AG09309 (cell line): ENCODE data around the gene GNAT1.
A peak's percentile ranks its signal among the peaks of the same experiment; 100 is the strongest.
"Not testable (repeated sequence)": the region's sequence is repeated elsewhere in the genome, so short reads cannot be mapped to it uniquely, and the experiment has no call there.

Source experiments
- DNase-seq: peaks from one replicate; pipeline ENCODE4 v3.0.0-alpha.2; 2010; ENCODE audit warnings: low read depth
- H3K4me3 ChIP-seq: 2 replicates; pipeline ENCODE4 v1.5.1; 2011; ENCODE audit warnings: mild to moderate bottlenecking, low read depth, low read length, moderate library complexity; ENCODE audit not compliant: control insufficient read depth
- TF ChIP-seq, protein P1 (sequence below): IDR thresholded peaks from 2 replicates; pipeline ENCODE4 v1.5.1; 2011; ENCODE audit warnings: mild to moderate bottlenecking, low read depth, low read length, inconsistent platforms; ENCODE audit not compliant: insufficient read depth, control insufficient read depth; ENCODE audit errors: missing control alignments

Gene GNAT1

DNA sequence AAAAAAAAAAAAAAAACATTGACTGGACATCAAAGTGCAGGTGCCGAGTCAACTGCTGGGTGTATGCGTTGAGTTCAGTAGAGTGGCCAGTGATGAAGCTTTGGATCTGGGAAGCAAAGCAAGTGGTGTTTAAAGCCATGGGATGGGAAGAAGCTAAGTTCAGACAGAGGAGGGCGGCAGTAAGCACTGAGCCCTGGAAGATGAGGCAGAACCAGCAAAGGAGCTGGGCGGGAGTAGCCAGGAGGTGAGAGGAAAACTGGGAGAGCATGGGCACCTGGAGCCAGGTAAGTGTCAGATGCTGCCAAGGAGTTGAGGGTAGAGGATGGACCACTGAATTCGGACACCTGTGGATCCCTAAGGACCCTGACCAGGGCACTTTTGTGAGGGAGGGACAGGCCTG lies 33.2 kb downstream of the GNAT1 start:
- no peak overlapping the region for H3K4me3 ChIP-seq
- no peak for DNase-seq
- TF ChIP-seq, protein P1, sequence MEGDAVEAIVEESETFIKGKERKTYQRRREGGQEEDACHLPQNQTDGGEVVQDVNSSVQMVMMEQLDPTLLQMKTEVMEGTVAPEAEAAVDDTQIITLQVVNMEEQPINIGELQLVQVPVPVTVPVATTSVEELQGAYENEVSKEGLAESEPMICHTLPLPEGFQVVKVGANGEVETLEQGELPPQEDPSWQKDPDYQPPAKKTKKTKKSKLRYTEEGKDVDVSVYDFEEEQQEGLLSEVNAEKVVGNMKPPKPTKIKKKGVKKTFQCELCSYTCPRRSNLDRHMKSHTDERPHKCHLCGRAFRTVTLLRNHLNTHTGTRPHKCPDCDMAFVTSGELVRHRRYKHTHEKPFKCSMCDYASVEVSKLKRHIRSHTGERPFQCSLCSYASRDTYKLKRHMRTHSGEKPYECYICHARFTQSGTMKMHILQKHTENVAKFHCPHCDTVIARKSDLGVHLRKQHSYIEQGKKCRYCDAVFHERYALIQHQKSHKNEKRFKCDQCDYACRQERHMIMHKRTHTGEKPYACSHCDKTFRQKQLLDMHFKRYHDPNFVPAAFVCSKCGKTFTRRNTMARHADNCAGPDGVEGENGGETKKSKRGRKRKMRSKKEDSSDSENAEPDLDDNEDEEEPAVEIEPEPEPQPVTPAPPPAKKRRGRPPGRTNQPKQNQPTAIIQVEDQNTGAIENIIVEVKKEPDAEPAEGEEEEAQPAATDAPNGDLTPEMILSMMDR, result no peak

DNA sequence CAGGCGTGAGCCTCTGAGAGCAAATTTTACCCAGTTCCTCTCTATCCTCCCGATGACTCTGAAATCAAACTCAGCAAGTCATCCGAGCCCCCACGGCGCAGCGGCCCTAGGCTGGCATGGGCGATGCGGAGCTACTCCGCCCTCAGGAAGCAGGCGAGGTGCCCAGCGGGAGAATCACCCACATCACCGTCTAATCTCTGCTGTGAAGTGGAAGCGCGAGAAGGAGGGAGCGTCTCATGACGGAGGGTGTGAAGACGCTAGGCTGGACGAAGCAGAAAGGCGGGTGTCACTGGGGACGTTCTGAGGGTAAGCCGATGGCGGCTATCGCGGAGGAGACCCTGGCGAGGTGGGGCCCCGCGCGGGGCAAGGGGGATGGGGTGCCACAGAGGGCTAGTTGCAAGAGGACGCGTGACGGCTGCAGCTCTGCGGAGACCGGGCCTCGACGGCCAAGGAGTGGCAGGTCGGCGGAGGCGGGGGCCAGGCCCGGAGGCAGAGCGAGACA lies 35.5 kb downstream of the GNAT1 start:
- TF ChIP-seq, protein P1, result no peak
- DNase-seq, result no peak
- peak overlapping the region; percentile 61 for H3K4me3 ChIP-seq

DNA sequence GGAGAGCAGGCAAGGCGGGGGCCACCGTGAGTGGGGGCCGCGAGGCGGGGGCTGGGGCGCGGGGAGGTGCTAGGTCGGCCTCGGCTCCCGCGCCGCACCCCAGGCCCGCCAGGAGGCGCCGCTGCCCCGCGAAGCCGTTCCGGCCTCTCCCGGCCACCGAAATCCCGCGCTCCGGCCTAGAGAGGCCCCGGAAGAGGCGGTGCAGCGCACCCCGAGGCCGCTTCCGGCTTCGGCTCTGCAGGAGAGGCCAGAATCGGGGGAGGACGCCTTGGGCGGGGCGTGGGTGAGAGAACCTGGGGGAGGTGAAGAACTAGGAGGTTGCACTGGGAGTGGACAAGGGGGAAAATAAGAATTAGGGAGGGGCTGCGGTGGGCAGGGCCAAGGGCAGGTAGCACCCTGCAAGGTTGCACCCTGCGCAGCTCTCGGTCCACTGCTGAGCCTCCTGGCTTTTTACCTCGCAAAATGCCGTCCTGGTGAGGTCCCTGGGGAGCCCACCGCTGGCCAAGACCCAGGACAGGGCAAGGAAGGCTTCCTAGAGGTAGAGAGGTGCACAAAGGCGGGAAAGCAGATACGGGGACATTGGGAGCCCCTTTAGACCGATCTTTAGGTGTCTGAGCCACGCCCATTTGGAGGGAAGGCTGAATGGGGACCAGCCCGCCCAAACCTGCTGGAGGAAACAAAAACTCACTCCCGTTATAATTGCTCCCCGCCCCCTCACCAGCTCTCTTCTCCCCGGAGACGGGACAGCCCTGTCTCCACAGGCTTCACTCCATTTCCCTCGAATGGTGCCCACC lies 36.2 kb downstream of the GNAT1 start:
- H3K4me3 ChIP-seq, result peak overlapping the region; percentile 62
- TF ChIP-seq, protein P1, result peak; percentile 55
- no peak for DNase-seq

DNA sequence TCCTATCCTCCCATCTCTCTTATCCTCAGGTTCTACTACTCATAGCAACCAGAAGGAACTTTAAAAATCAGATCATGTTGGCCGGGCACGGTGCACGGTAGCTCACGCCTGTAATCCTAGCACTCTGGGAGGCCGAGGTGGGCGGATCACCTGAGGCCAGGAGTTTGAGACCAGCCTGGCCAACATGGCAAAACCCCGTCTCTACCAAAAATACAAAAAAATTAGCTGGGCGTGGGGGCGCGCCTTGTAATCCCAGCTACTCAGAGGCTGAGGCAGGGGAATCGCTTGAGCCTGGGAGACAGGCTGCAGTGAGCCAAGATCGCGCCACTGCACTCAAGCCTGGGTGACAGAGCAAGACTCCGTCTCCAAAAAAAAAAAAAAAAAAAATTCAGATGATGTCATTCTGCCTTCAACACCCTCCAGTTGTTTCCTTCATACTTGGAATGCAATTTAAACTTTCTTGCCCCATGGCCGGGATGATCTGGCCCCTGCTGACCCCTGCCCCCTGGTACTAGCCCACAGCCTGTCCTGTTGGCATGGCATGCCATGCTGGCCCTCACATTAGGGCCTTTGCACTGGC lies 36.9 kb downstream of the GNAT1 start:
- DNase-seq, result not testable (repeated sequence)
- H3K4me3 ChIP-seq, result peak overlapping the region; percentile 62

DNA sequence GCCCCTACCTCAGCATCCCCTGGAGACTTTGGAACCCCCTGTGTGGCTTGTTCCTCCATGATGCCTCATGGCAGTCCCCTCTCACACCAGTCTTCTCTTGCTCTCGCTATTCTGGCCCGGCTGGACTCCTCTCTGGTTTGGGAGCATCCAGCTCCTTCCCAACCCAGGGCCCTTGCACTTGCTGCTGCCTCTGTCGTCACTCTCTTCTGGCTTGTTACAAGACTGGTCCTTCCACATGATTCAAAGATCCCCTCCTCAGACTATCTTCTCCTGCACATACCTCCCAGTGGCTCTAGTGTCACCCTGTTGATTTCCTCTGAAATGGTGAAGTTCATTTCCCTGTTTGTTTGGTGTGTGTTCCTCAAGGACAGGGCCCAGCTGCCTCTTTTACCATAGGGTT lies 38.1 kb downstream of the GNAT1 start:
- H3K4me3 ChIP-seq, result no peak overlapping the region
- TF ChIP-seq, protein P1, result no peak
- DNase-seq, result no peak

DNA sequence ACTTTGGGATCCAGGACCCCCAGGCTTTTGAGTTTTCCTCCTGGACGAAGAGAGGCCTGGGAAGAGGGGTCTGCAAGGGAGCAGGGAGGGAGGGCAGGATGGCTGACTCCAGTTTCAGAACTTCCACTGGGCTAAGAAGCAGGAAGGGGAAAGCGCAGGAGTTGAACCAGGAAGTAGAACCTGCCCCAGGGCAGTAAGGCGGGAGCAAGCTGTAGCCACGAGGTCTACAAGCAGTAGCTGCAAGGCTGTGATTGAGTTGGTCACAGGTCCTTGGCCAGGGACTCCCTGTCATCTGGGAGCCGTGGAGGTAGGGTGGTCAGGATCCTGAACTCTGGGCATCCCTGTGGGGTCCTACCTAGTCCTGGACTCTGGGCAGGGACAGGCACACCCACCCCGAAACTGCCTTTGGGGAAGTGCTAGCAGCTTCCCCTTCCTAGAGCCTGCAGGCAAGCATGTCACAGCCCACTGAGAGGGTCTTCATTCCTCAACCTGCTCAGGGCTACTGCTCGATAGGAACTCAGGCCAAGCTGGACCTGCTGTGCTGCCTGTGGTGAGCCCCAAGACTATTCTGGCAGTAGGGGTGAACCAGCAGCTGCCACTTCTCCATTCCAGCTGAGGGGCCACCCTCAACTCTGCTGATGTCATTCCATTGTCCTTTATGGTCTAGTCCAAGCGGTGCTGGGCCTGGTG lies 38.8 kb downstream of the GNAT1 start:
- no peak overlapping the region for H3K4me3 ChIP-seq
- TF ChIP-seq, protein P1, result no peak
- DNase-seq, result no peak

DNA sequence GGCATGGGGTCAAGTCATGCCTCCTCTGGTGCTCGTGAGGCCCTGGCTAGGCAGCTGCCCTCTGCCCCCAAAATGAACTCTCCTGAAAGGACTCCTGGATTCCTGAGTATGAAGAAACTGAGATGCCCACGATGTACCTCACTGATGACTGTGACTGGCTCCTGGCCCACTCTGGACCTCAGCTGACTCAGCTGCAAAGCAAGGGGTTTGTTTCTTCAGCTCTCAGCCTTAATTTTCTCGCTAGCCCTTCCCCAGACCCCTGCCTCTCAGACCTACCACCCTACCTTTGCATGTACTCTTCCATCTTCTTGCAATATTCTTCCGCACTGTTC lies 39.4 kb downstream of the GNAT1 start:
- TF ChIP-seq, protein P1, result no peak
- no peak for DNase-seq
- H3K4me3 ChIP-seq, result no peak overlapping the region
